GM12878 (cell line): Measurements from ENCODE around the gene GTPBP3. TPM values are rescaled to one million over a fixed set of nuclear protein-coding genes. Genes with fewer than 3 reads are reported as not detected.

Source experiments
- ATAC-seq: fragments of 200-7000 bp; cut with Tn5 transposase; 3 replicates; pipeline ENCODE4 v1.9.1; 2020; ENCODE audit warnings: mild to moderate bottlenecking, moderate library complexity
- BruUV-seq: library from RNA; stranded (reverse); fragments of 400-500 nt; replicated peaks from 2 replicates; lab custom pipeline; 2021; lab: Mats Ljungman, UMichigan
- CTCF ChIA-PET: fragments of 300-600 bp; sonication (Branson Sonifier 250); formaldehyde crosslinking; extraction: SDS; loops from one replicate; lab custom pipeline; 2021; ENCODE audit warnings: inconsistent platforms; lab: Yijun Ruan, JAX
- POLR2A ChIA-PET: fragments of 350-600 bp; formaldehyde crosslinking; extraction: SDS; loops from one replicate; lab custom pipeline; 2021; ENCODE audit warnings: inconsistent platforms; lab: Charles Lee
- RAD21 ChIA-PET: fragments of 300-600 bp; sonication (Branson Sonifier 250); formaldehyde crosslinking; loops from one replicate; lab custom pipeline; 2023; ENCODE audit warnings: antibody characterized with exemption; ENCODE audit not compliant: unreplicated experiment; lab: Charles Lee
- SMC1A ChIA-PET: fragments of 300-600 bp; sonication (Branson Sonifier 250); formaldehyde crosslinking; loops from one replicate; lab custom pipeline; 2023; ENCODE audit not compliant: unreplicated experiment, uncharacterized antibody; lab: Charles Lee
- DNase-seq: peaks from one replicate; pipeline ENCODE4 v3.0.0-alpha.2; 2011; ENCODE audit warnings: low read depth, low spot score
- FAIRE-seq: peaks from 3 replicates; lab custom pipeline; 2011; peaks lifted over from hg19 to GRCh38; lab: Jason Lieb, UNC
- H2AFZ ChIP-seq: 2 replicates; pipeline ENCODE4 v1.6.0; 2011; ENCODE audit warnings: low read depth, low read length, control low read depth; ENCODE audit not compliant: control insufficient read depth
- H3K27ac ChIP-seq: 2 replicates; pipeline ENCODE4 v1.5.1; 2011; ENCODE audit warnings: control low read depth; ENCODE audit not compliant: control insufficient read depth, insufficient read depth
- H3K27me3 ChIP-seq, 2 experiments: replicated peaks in 1 of 2; 2 replicates each; pipeline versions ENCODE4 v1.6.0 to v1.6.1; 2011; ENCODE audit warnings: low read length in 1 of 2; ENCODE audit not compliant: control insufficient read depth in 2 of 2, insufficient read depth in 2 of 2
- H3K36me3 ChIP-seq, 2 experiments: 2 replicates each; pipeline ENCODE4 v1.5.1; 2011; ENCODE audit warnings: low read length in 1 of 2; ENCODE audit not compliant: control insufficient read depth in 2 of 2, insufficient read depth in 2 of 2
- H3K4me1 ChIP-seq: 2 replicates; pipeline ENCODE4 v1.6.1; 2011; ENCODE audit warnings: mild to moderate bottlenecking, low read length, moderate library complexity, mixed read lengths; ENCODE audit not compliant: control insufficient read depth, insufficient read depth
- H3K4me2 ChIP-seq: 2 replicates; pipeline ENCODE4 v1.6.0; 2011; ENCODE audit warnings: control low read depth; ENCODE audit not compliant: control insufficient read depth, insufficient read depth
- H3K4me3 ChIP-seq: fragments of 200-600 bp; sonication (generic); 2 replicates; pipeline ENCODE4 v1.5.1; 2016
- H3K79me2 ChIP-seq: 2 replicates; pipeline ENCODE4 v1.6.0; 2011; ENCODE audit warnings: low read length; ENCODE audit not compliant: control insufficient read depth, insufficient read depth
- H3K9ac ChIP-seq: 2 replicates; pipeline ENCODE4 v1.8.0; 2011; ENCODE audit warnings: low read length, control low read depth, mixed read lengths; ENCODE audit not compliant: control insufficient read depth, insufficient read depth
- H3K9me3 ChIP-seq: replicated peaks from 3 replicates; pipeline ENCODE4 v1.5.1; 2011; ENCODE audit warnings: mild to moderate bottlenecking, low read length; ENCODE audit not compliant: control insufficient read depth, insufficient read depth
- H4K20me1 ChIP-seq: 2 replicates; pipeline ENCODE4 v1.6.0; 2011; ENCODE audit not compliant: control insufficient read depth, insufficient read depth
- ASH2L ChIP-seq: fragments of 300-600, 200-600 bp; sonication (generic); IDR thresholded peaks from 2 replicates; pipeline ENCODE4 v1.6.1; 2017; ENCODE audit warnings: low read depth, mild to moderate bottlenecking, borderline replicate concordance
- BACH1 ChIP-seq: fragments of 450-650 bp; IDR thresholded peaks from 2 replicates; pipeline ENCODE4 v1.6.1; 2017; ENCODE audit warnings: mild to moderate bottlenecking, borderline replicate concordance
- DPF2 ChIP-seq: fragments of 450-650 bp; IDR thresholded peaks from 2 replicates; pipeline ENCODE4 v1.6.1; 2017; ENCODE audit warnings: mild to moderate bottlenecking
- EED ChIP-seq: sonication (generic); IDR thresholded peaks from 2 replicates; pipeline ENCODE4 v1.6.1; 2016; ENCODE audit warnings: antibody characterized with exemption, low read depth
- EGR1 ChIP-seq, 2 experiments: IDR thresholded peaks; 1 replicate in 1 of 2; 2 replicates in 1 of 2; pipeline ENCODE4 v1.6.1; 2011 to 2012; ENCODE audit warnings: low read depth in 2 of 2, low read length in 2 of 2, borderline replicate concordance in 1 of 2, mild to moderate bottlenecking in 1 of 2, moderate library complexity in 1 of 2
- ESRRA ChIP-seq: IDR thresholded peaks from 2 replicates; pipeline ENCODE4 v1.6.1; 2012; ENCODE audit warnings: mild to moderate bottlenecking, low read length, improper control_type of control experiment
- HDAC6 ChIP-seq: fragments of 200-600 bp; sonication (generic); IDR thresholded peaks from one replicate; pipeline ENCODE4 v1.8.0; 2017; ENCODE audit warnings: antibody characterized with exemption; ENCODE audit not compliant: unreplicated experiment
- NFXL1 ChIP-seq: fragments of 450-650 bp; IDR thresholded peaks from 2 replicates; pipeline ENCODE4 v1.6.1; 2017; ENCODE audit warnings: antibody characterized with exemption, mild to moderate bottlenecking, borderline replicate concordance
- NR2C2 ChIP-seq: IDR thresholded peaks from 2 replicates; pipeline ENCODE4 v1.6.1; 2011; ENCODE audit warnings: borderline replicate concordance, low read depth; ENCODE audit not compliant: control insufficient read depth, insufficient read length
- NRF1 ChIP-seq: conservative IDR thresholded peaks from 2 replicates; pipeline ENCODE4 v1.6.1; 2011; ENCODE audit warnings: mild to moderate bottlenecking, low read depth, low read length, improper control_type of control experiment
- PML ChIP-seq: IDR thresholded peaks from 2 replicates; pipeline ENCODE4 v1.6.1; 2012; ENCODE audit warnings: low read length, inconsistent platforms
- RBBP5 ChIP-seq: fragments of 200-600 bp; sonication (generic); conservative IDR thresholded peaks from 2 replicates; pipeline ENCODE4 v1.6.1; 2016
- SIN3A ChIP-seq: IDR thresholded peaks from 2 replicates; pipeline ENCODE4 v1.6.1; 2012; ENCODE audit warnings: low read depth, low read length, improper control_type of control experiment
- SMAD1 ChIP-seq: fragments of 450-650 bp; IDR thresholded peaks from 2 replicates; pipeline ENCODE4 v1.6.1; 2018; ENCODE audit warnings: mild to moderate bottlenecking, low read depth; ENCODE audit not compliant: partially characterized antibody
- TCF12 ChIP-seq: IDR thresholded peaks from 2 replicates; pipeline ENCODE4 v1.6.1; 2011; ENCODE audit warnings: low read depth, mild to moderate bottlenecking, low read length
- WRNIP1 ChIP-seq: IDR thresholded peaks from 2 replicates; pipeline ENCODE4 v1.6.1; 2011; ENCODE audit warnings: low read depth, low read length, improper control_type of control experiment, borderline replicate concordance
- ZNF217 ChIP-seq: fragments of 450-650 bp; IDR thresholded peaks from 2 replicates; pipeline ENCODE4 v1.6.1; 2017; ENCODE audit warnings: antibody characterized with exemption, mild to moderate bottlenecking
- ZNF274 ChIP-seq: IDR thresholded peaks from one replicate; pipeline ENCODE4 v1.8.0; 2011; ENCODE audit not compliant: insufficient read length, insufficient read depth
- ZSCAN29 ChIP-seq: fragments of 450-650 bp; IDR thresholded peaks from 2 replicates; pipeline ENCODE4 v1.6.1; 2017; ENCODE audit warnings: mild to moderate bottlenecking, moderate library complexity
- ZZZ3 ChIP-seq: IDR thresholded peaks from 2 replicates; pipeline ENCODE4 v1.6.1; 2011; ENCODE audit warnings: low read depth; ENCODE audit not compliant: control insufficient read depth, insufficient read length
- WGBS: methylation state at CpG from one replicate; pipeline ENCODE4 v1.1.6; 2016; ENCODE audit warnings: low lambda C conversion rate; ENCODE audit not compliant: insufficient replicate concordance, insufficient coverage; ENCODE audit errors: missing lambda C conversion rate; 5-methylcytosine and 5-hydroxymethylcytosine counted together
- in situ Hi-C: fragments of 300-500 bp; cut with MboI; formaldehyde crosslinking; loops from 9 replicates; pipeline ENCODE4 v1.14.3; 2018; ENCODE audit warnings: mixed read lengths
- intact Hi-C: fragments of 100-400 bp; cut with micrococcal nuclease; formaldehyde crosslinking; loops from one replicate; pipeline ENCODE4 v1.14.2; 2022; ENCODE audit not compliant: unreplicated experiment
- polyA plus RNA-seq, 11 experiments: library from polyadenylated mRNA; depleted of rRNA in 4 of 11; unstranded in 6 of 11; stranded (reverse) in 5 of 11; fragments of >200 nt; fragmentation: Nextera tagmentation in 4 of 11; fragmentation: Illumina TruSeq in 1 of 11; extraction: Ambion mirVana in 4 of 11; extraction: Trizol in 1 of 11; gene quantifications; 1 replicate in 1 of 11; 2 replicates in 10 of 11; pipeline versions ENCODE4 v1.2.1 to v1.2.3, GENCODE V29; 2011 to 2016; ENCODE audit warnings: inconsistent platforms in 2 of 11, missing spikeins in 2 of 11, low read depth in 1 of 11
- total RNA-seq, 4 experiments: library from RNA; depleted of rRNA in 3 of 4; stranded (reverse); fragments of >200 nt in 3 of 4; fragmentation: Illumina TruSeq in 1 of 4; extraction: Trizol in 1 of 4; gene quantifications; 2 replicates each; pipeline versions ENCODE4 v1.2.1 to v1.2.3, GENCODE V29; 2013 to 2021
- TF ChIP-seq, protein P1 (sequence below): IDR thresholded peaks from 2 replicates; pipeline ENCODE4 v1.6.1; 2011; ENCODE audit warnings: mild to moderate bottlenecking, low read depth, low read length, moderate library complexity; ENCODE audit not compliant: insufficient replicate concordance
- TF ChIP-seq, protein P2 (sequence below): IDR thresholded peaks from 2 replicates; pipeline ENCODE4 v1.6.1; 2012; ENCODE audit warnings: mild to moderate bottlenecking, low read depth, low read length

The GTPBP3 gene
- total and polyA plus RNA-seq, 10 of the 15 experiments (the other 5 are each of a cell fraction or from before 2014, with no cell fraction given) = 2.9 to 46.8 (median 15.4) TPM

DNA sequence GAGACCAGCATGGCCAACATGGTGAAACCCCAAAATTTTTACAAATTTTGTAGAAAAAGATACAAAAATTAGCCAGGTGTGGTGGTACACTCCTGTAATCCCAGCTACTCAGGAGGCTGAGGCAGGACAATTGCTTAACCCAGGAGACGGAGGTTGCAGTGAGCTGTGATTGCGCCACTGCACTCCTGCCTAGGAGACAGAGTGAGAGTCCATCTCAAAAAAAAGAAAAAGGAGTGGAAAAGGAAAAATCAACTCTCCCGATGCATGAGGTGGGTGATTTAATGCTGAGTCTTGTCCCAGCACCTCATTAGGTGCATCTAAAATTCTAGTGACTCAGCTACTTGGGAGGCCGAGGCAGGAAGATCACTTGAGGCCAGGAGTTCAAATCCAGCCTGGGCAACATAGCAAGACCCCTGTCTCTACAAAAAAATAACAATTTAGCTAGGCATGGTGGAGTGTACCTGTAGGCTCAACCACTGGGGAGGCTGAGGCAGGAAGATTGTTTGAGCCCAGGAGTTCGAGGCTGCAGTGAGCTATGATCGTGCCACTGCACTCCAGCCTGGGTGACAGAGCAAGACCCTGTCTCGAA is 19.8 kb downstream of the GTPBP3 start (continued):
- TF ChIP-seq DPF2 = no peak
- TF ChIP-seq, protein P1, sequence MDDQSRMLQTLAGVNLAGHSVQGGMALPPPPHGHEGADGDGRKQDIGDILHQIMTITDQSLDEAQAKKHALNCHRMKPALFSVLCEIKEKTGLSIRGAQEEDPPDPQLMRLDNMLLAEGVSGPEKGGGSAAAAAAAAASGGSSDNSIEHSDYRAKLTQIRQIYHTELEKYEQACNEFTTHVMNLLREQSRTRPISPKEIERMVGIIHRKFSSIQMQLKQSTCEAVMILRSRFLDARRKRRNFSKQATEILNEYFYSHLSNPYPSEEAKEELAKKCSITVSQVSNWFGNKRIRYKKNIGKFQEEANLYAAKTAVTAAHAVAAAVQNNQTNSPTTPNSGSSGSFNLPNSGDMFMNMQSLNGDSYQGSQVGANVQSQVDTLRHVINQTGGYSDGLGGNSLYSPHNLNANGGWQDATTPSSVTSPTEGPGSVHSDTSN = no peak
- TF ChIP-seq ASH2L = no peak
- no peak for TF ChIP-seq SIN3A
- TF ChIP-seq TCF12 = no peak
- TF ChIP-seq RBBP5 = no peak
- no peak for TF ChIP-seq WRNIP1
- TF ChIP-seq PML = no peak
- TF ChIP-seq ZNF274 = no peak
- TF ChIP-seq EED = no peak
- no peak for TF ChIP-seq NRF1

DNA sequence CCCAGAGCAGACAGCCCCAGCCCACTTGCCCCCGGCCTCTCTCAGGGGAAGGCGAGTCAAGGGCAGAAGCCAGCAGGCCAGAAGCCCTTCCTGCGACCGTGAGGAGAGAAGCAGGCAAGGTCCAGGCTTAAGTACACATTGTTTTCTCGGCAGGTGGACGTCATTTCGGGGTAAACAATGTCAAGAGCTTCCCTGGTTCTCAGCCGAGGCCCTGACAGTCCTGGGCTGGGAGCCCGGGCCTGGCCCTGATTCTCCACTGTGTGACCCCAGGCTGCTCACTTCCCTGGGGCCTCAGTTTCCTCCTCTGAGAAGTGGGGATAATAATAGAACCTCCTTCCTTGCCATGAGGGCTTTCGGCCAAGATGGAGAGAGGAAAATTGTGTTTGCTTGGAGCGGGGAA is 20.4 kb downstream of the GTPBP3 start:
- SMC1A ChIA-PET = no interaction called here
- Histone ChIP-seq H3K9me3 (no peaks in the 10 kb centered on the region), H3K4me1 (no peaks in the 10 kb centered on the region), H2AFZ (no peak overlapping the region), H4K20me1 (no peaks in the 10 kb centered on the region), H3K9ac (no peak overlapping the region), H3K36me3 (no peaks in the 10 kb centered on the region), H3K4me3 (no peak overlapping the region), H3K79me2 (no peaks in the 10 kb centered on the region), H3K27ac (no peak overlapping the region), H3K27me3 (no peaks in the 10 kb centered on the region), H3K4me2 (no peak overlapping the region)
- FAIRE-seq = no peak
- no TSS peak for BruUV-seq
- in situ Hi-C loops = no loop called here
- intact Hi-C loops = no loop called here
- CTCF ChIA-PET = interaction anchor here (1.0 to 3.0 kb wide), 4 partner anchors 9 to 36 kb away, joined by 3 to 11 read pairs (median 5); partner anchors contain the start of gene CCDC194
- 46% methylated on average over 11 of the region's 11 CpGs for WGBS
- no peak for ATAC-seq
- no peak for DNase-seq
- POLR2A ChIA-PET = interaction anchor here (0.6 kb wide), 1 partner anchor 280 kb away, joined by 4 read pairs; no protein-coding TSS in a partner anchor
- RAD21 ChIA-PET = no interaction called here
- no peak for TF ChIP-seq HDAC6
- TF ChIP-seq ESRRA = no peak
- TF ChIP-seq ZSCAN29 = no peak
- TF ChIP-seq ZZZ3 = no peak
- TF ChIP-seq BACH1 = no peak
- no peak for TF ChIP-seq ZNF217
- no peak for TF ChIP-seq NFXL1
- TF ChIP-seq, protein P2, sequence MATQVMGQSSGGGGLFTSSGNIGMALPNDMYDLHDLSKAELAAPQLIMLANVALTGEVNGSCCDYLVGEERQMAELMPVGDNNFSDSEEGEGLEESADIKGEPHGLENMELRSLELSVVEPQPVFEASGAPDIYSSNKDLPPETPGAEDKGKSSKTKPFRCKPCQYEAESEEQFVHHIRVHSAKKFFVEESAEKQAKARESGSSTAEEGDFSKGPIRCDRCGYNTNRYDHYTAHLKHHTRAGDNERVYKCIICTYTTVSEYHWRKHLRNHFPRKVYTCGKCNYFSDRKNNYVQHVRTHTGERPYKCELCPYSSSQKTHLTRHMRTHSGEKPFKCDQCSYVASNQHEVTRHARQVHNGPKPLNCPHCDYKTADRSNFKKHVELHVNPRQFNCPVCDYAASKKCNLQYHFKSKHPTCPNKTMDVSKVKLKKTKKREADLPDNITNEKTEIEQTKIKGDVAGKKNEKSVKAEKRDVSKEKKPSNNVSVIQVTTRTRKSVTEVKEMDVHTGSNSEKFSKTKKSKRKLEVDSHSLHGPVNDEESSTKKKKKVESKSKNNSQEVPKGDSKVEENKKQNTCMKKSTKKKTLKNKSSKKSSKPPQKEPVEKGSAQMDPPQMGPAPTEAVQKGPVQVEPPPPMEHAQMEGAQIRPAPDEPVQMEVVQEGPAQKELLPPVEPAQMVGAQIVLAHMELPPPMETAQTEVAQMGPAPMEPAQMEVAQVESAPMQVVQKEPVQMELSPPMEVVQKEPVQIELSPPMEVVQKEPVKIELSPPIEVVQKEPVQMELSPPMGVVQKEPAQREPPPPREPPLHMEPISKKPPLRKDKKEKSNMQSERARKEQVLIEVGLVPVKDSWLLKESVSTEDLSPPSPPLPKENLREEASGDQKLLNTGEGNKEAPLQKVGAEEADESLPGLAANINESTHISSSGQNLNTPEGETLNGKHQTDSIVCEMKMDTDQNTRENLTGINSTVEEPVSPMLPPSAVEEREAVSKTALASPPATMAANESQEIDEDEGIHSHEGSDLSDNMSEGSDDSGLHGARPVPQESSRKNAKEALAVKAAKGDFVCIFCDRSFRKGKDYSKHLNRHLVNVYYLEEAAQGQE = no peak
- TF ChIP-seq EGR1 (IDR thresholded peaks at IDR 0.05; ENCODE audit: borderline replicate concordance in 1 of 2, low read depth in 2 of 2, low read length in 2 of 2) = no peak
- no peak for TF ChIP-seq NR2C2
- TF ChIP-seq SMAD1 = no peak
